NCI-H1417 (cell line): ENCODE data around the gene GAS7.
"Not testable (repeated sequence)": the region's sequence is repeated elsewhere in the genome, so short reads cannot be mapped to it uniquely, and the experiment has no call there.

Experiments used
- DNase-seq, 3 experiments: peaks; one replicate each; lab custom pipeline; 2025; lab: John Stamatoyannopoulos, UW

GAS7 gene

DNA sequence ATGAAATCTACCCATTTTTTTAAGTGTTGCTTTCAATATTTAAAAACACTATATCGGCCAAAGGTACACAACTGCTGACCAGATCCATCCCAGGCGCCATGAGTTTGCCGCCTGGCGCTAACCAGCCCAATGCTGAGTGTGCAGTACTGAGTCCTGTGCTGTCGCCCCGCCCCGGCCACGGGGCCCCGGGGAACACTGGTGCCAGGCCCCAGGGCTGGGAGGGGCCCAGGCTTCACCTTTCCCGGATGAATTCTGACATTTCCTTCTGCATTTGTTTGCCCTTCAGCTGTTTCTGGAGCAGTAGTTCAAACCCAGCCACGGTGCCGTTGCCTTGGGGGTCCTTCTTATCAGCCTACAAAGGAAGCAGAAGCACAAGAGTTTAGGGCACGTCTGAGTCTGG lies 255.5 kb downstream of the GAS7 start:
- DNase-seq = no peak

DNA sequence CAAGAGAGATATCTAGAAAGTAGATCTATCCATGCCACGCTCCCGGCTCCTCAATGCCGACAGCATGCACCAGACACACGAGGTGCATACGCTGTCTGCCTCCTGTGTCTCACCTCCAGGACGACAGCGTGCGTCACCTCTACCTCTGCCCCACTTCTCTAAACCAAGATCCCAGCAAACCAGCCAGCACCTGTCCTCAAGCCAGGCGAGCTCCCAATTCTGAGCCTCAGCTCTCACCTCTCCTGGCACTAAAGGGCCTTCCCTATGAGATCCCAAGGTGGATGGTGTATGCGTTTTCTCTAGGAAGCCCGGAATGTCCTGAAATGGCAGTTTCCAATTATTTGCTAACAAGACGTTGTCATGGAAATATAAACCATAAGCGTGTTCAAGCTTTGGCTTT lies 257.1 kb downstream of the GAS7 start:
- DNase-seq = no peak

DNA sequence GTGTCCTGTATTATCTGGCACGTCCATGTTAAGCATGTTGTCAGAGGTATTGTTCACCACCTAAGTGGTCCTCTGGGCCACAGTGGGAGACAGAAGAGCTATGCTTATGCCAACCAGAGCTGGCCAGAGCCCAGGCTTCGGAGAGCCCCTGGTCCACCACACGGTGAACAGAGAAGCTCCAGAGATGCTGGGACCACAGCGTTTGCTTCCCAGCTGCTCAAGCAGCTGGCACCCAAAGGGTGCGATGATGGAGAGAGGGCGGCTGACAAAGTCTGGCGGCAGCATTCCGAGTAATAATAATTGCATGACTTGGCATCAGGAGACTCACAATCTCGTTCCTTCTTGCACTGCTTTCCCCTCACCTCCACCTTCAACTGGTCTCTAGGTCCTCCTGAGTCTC lies 257.6 kb downstream of the GAS7 start:
- DNase-seq = no peak

DNA sequence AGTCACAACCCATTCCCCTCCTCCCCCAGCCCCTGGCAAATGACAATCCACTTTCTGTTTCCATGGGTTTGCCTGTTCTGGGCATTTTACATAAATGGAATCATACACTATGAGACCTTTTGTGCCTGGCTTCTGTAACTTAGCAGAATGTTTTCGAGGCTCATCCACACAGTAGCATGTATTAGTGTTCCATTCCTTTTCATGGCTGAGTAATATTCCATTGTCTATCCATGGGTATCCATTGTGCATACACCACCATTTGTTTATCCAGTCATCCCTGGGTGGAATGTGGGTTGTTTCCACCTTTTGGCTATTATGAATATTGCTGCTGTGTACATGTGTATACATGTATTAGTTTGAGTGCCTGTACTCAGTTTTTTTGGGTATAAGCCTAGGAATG lies 259.6 kb downstream of the GAS7 start:
- no peak for DNase-seq

- no peak for DNase-seq
Measured at GRCh38 chr17:9937901-9938300, 260.5 kb downstream of the GAS7 start.

GRCh38 chr17:9937241-9937761 lies 261.1 kb downstream of the GAS7 start:
- no peak for DNase-seq

GRCh38 chr17:9936095-9936494 lies 262.3 kb downstream of the GAS7 start:
- no peak for DNase-seq

GRCh38 chr17:9935408-9935807 lies 263.0 kb downstream of the GAS7 start:
- DNase-seq = no peak

DNA sequence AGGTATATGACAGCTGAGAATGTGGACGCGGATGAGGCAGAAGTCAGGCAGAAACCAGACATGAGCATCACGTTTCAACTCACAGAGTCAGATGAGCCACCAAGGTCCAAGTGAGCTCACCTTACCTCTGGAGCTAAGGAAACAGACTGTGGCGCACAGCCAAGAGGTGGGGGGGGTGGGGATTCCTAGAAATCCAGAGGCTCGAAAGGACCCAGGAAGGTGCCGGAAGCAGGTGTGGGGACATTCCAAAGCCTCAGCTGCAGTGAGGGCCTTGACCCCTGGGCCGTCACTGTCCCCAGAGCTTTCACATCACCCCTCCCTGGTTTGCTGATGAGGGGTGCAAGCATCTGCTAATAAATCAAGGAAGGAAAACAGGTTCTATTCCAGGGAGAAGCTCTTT lies 264.1 kb downstream of the GAS7 start:
- DNase-seq = no peak

DNA sequence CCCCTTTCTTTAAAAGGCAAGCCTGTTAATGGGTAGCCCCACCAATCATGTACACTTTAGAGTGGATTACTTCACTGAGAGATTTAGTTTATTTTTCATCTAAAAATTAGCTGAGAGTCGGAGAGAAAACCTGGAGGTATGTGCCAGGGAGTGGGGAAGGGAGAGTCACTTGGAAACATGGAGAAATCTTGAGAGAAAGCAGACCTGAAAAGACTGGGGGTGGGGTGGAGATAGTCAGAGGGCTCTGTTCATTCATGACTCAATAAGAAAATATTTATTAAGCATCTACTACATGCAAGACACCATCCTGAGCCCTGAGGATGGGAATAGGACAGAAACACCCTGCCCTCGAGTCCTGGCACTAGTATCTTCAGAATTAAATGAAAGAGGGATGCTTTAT lies 265.9 kb downstream of the GAS7 start:
- no peak for DNase-seq

DNA sequence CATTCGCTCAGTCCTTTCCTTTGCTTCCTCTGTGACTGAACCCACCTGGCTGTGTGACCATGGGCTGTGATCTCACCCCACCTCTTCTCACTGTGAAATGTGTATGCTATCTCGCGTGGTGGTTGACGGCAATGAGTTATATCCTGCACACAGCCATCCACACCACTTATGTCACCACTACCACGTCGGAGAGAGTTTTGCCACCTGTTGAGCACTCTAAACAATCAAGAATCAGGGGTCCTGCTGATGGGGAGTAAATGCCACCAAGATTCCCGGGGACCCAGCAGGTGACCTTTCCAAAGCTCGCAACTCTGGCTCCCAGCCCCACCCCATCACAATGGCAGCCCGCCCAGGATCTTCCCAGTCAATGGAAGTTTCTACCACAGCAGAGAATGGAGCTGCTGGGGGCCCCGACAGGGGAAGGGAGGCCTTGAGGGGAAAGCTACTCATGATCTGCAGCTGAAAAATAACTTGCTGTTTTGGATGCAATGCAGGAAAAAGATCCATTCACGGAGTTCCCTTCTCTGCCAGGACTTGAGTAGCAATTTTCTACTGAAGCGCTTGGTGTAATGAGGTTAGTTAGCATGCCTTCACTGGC lies 267.2 kb downstream of the GAS7 start:
- no peak for DNase-seq

GRCh38 chr17:9929871-9930270 lies 268.5 kb downstream of the GAS7 start:
- DNase-seq = no peak

DNA sequence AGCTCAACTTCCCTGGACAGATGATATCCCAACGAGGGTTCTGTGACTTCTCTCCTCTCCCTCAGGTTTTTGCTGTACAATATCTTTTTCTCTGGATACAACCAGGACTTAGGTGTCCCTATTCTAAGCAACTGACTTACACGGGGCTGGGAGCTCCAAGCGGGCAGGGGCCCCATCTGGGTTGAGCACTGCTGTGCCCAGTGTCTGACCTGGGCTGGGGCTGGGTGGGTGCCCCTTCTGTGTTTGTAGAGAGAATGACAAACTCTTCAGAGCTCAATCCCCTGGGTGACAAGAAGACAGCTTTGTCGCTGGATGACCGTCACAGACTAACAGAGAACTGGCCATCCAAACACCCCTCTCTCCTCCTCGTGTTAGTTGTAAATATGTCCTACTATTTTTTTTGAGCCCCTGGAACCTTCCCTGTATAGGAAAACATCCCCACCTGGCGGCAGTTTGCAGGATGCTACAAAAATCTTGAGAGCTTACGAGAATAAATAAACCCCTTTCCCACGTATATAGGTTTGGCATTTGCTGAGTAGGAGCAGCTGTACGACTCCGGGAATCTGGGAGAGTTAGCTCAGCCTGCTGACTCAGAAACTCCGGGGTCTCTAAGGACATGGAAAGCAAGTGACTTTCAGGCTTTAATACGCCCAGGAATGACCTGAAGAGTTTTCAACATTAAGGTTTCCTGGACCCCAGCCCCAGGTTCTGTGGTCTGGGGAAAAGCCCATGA lies 269.6 kb downstream of the GAS7 start:
- DNase-seq = peak in 1 of 3 experiments; percentile 12

DNA sequence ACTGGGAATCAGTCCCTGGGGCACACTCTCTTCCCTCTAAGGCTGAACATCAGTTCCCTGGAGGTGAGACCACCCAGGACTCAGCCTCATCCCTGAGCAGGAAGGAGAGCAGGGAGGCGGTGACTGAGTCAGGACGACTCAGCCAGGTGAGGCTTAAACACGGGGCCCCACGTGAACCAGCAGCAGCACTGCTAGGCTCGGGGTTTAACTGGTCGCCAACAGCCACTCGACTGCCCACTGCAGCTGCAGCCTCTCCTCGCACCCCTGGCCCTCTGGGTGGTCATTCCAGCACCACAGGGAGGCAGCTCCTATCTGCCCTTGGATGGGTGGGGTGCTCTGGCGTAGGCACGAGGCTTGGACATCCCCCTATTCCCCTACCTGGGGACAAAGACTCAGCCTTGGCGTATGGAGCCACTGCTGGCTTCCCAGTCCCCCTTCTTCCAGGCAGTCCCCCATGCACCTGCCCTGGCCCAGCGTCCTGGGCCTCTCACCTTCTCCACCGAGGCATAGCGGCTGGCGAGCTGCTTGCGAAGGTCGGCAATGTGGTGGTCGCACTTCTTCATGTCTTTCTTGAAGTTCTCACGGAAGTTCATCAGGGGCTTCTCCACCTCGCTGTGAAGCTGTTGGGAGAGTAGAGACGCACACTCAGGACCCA lies 272.1 kb downstream of the GAS7 start:
- no peak for DNase-seq

- DNase-seq = no peak
Measured at GRCh38 chr17:9925457-9925856, 272.9 kb downstream of the GAS7 start.

- DNase-seq = peak; percentile 18 to 68 (median 47)
Measured at GRCh38 chr17:9924735-9925191, 273.6 kb downstream of the GAS7 start.

DNA sequence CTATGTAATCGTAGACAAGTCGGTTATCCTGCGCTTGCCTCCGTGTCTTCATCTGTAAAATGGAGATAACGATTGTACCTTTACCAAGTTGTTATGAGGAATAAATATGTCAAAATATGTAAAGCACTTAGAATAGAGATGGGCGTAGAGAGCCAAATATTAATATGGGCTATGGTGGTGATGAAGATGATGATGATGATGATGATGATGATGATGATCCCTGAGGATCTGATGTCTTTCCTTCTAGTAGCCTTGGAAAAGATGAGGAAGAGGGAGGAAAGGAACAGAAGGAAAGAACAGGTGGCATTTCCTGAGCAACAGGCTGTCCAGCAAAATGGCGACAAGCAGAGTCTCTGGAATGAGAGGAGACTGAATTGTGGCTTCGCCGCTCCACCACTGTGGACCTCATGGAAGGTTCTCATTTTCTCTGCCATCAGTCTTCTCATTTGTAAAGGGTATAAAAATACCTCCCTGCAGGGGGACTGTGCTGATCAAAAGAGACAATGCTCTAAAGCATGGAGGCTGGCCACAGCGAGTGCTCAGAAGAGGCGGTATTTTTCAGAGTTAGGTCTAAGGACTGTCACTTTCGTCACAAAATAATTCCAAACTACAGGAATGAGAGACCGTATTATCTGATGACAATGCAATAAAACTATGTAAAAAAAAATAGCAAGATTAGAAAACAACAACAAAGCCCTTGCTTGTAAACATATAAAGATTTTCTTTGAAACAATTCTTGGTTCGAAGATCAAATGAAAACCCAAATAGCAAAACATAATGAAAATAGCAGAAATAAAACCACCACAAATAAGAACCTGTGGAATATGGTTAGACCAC lies 276.2 kb downstream of the GAS7 start:
- no peak for DNase-seq

GRCh38 chr17:9921216-9921615 lies 277.2 kb downstream of the GAS7 start:
- not testable (repeated sequence) for DNase-seq

GRCh38 chr17:9918804-9919352 lies 279.5 kb downstream of the GAS7 start:
- DNase-seq = no peak

DNA sequence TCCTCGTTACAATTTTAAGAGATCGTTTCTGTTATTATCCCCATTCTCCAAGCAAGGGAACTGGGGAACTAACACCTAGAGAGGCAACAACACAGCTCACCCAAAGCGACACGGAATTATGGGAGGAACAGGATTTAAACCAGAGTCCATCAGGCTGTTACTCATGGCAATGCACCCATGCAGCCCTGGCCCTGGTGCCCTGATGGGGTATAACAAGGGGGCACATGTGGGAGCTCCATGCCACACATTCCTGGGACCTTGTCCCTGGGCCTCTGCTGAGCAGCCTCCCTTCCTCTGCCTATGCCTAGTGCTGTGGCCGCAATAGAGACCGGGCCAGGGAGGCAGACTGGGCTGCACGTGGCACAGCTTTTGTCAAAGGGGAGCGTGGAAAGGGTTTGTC lies 280.1 kb downstream of the GAS7 start:
- DNase-seq = no peak

DNA sequence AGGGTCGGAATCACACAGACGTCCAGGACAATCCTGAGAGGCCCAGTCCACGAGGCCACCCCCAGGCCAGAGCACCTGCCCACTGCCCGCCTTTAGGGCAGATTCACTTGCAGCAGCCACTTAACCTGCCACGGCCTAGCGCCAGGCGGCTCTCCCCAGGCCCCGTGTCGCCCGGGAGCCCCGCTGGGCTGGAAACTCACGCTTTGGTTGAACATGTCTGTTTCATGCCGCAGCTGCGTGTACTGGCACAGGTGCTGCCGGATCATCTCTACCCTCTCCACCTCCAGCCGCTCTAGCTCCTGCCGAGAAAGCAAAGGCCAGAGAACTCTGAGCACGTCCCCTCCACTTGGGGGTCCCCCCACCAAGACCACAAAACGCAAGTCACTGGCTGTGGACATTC lies 280.6 kb downstream of the GAS7 start:
- DNase-seq = peak in 1 of 3 experiments; percentile 2

DNA sequence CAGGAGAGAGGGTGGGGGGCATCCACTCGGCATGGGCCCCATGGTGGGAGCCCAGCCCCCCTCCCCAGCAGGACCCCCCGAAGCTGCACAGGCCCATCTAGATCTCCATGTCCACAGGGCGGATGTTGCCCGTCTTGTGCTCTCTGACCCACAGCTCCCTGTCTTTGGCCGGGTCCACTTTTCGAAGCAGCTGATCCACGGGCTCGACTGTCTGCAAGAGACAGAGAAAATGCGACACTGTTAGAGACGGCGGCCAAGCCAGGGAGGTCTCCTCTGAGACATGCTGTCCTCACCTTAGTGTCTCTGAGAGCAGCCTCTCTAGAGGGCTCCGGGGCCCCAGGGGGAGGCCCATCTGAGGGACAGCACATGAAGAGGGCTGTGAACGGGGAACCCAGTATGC lies 281.3 kb downstream of the GAS7 start:
- DNase-seq = no peak
